ENCODE data around the gene SEC61A1. TPM values are rescaled to one million over a fixed set of nuclear protein-coding genes. Genes with fewer than 3 reads are reported as not detected.

SEC61A1 gene
- total RNA-seq, 2 donors from 2014 or later: 162 to 181 TPM

DNA sequence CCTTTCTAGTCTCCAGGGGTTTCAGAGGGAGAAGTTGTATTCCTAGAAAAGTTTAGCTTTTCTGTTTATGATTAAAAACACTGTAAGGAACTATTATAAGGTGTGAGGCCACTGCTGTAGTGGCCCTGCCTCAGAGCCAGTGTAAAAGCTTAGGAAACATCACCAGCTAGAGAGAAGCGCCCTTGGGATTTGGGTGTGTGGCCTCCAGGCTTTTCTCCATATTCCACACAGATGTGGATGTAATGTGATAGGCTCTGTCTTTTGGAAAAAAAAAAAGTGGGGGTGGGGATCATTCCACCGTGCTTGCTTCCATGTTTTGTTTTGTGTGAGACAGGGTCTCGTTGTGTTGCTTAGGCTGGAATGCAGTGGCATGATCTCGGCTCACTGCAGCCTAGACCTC, 13.9 kb downstream of the SEC61A1 start:
- peaks cover 26% of the 10 kb centered on the region for H3K36me3 Mint-ChIP-seq (ENCODE audit: low read depth)
- H3K4me3 Mint-ChIP-seq: no peak overlapping the region
- H3K4me1 Mint-ChIP-seq: peaks cover 21% of the 10 kb centered on the region
- H3K9me3 ChIP-seq (ENCODE audit: control insufficient read depth, low read length, poor library complexity, severe bottlenecking): no peaks in the 10 kb centered on the region
- no peak overlapping the region for H3K27ac Mint-ChIP-seq
- ATAC-seq (no peak), DNase-seq (no peak)
- no peaks in the 10 kb centered on the region for H3K27me3 Mint-ChIP-seq

DNA sequence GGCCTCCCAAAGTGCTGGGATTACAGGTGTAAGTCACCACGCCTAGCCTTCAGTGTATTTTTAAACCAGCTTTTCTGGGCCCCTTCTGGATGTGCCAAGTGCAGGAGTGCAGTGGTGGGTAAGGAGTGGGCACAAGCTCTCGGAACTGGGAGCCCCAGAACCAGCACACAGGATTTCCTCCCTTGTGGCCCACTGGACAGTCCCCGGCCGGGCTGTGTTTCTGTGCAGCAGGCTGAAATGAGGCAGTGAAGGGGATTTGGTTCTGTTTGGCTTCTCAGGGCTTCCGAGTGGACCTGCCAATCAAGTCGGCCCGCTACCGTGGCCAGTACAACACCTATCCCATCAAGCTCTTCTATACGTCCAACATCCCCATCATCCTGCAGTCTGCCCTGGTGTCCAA, 14.4 kb downstream of the SEC61A1 start:
- Mint-ChIP-seq H3K4me3 (no peak overlapping the region), H3K36me3 (ENCODE audit: low read depth) (peaks cover 21% of the 10 kb centered on the region), H3K27ac (peak overlapping the region; percentile 21), H3K27me3 (no peaks in the 10 kb centered on the region), H3K4me1 (peaks cover 17% of the 10 kb centered on the region)
- DNase-seq (no peak), ATAC-seq (no peak)
- H3K9me3 ChIP-seq (ENCODE audit: control insufficient read depth, low read length, poor library complexity, severe bottlenecking): no peaks in the 10 kb centered on the region

DNA sequence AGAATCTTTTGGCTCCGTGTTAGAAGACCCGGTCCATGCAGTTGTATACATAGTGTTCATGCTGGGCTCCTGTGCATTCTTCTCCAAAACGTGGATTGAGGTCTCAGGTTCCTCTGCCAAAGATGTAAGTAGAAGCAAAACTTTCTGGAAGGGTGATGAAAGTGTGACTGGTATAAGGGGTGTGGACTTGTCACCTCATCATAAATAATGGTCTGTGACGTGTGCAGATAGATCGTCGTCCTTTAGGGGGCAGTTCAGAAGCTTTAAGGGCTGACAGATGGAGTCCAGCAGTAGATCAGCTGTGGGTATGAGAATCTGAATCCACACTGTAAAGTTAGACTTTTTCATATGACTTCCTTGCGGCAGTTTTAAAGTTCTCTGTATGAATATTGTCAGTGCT, 15.3 kb downstream of the SEC61A1 start:
- H3K27ac Mint-ChIP-seq: peak overlapping the region; percentile 85
- no peak overlapping the region for H3K4me3 Mint-ChIP-seq
- no peak for ATAC-seq
- no peaks in the 10 kb centered on the region for H3K9me3 ChIP-seq (ENCODE audit: control insufficient read depth, low read length, poor library complexity, severe bottlenecking)
- no peaks in the 10 kb centered on the region for H3K27me3 Mint-ChIP-seq
- peaks cover 15% of the 10 kb centered on the region for H3K36me3 Mint-ChIP-seq (ENCODE audit: low read depth)
- DNase-seq: no peak
- H3K4me1 Mint-ChIP-seq: peaks cover 11% of the 10 kb centered on the region

DNA sequence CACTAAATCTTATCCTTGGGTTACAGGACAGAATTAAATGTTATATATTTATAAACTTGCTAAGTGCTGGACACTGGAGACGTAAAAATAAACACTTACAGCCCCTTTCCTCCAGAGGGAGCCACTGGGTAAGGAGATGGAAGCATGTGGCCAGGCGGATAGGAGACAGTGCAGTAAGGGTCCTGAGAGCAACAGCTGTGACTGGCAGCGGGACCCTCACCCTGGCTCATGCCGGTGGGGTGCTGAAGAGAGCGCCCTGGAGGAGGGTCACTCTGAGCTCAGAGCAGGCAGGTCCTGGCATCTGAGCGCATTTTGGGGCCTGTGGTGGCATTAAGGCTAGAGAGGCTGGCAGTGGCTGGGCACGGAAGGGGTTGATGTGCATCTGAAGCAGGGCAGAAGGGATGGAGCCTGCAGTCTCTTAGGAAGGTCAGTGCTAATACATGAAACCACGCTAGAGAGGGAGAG, 16.0 kb downstream of the SEC61A1 start:
- DNase-seq: no peak
- no peaks in the 10 kb centered on the region for H3K27me3 Mint-ChIP-seq
- H3K36me3 Mint-ChIP-seq (ENCODE audit: low read depth): peaks cover 14% of the 10 kb centered on the region
- no peak overlapping the region for H3K4me3 Mint-ChIP-seq
- no peaks in the 10 kb centered on the region for H3K9me3 ChIP-seq (ENCODE audit: control insufficient read depth, low read length, poor library complexity, severe bottlenecking)
- H3K4me1 Mint-ChIP-seq: peaks cover 11% of the 10 kb centered on the region
- H3K27ac Mint-ChIP-seq: peak overlapping the region; percentile 85
- peak; percentile 66 for ATAC-seq

DNA sequence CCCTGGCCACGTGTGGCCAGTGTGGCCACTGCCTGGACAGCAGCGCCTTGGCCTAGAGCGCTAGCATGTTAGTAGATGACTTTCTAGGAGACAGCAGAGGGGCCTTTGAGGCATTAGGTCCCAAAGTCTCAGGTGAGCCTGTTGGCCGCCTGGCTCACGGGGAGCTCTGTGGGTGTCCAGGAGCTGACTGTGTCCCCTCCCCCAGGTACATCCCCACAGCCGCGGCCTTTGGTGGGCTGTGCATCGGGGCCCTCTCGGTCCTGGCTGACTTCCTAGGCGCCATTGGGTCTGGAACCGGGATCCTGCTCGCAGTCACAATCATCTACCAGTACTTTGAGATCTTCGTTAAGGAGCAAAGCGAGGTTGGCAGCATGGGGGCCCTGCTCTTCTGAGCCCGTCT, 17.0 kb downstream of the SEC61A1 start:
- Mint-ChIP-seq H3K27me3 (no peaks in the 10 kb centered on the region), H3K36me3 (ENCODE audit: low read depth) (peaks cover 12% of the 10 kb centered on the region), H3K4me3 (no peak overlapping the region), H3K4me1 (peaks cover 8% of the 10 kb centered on the region), H3K27ac (no peak overlapping the region)
- DNase-seq (no peak), ATAC-seq (no peak)
- H3K9me3 ChIP-seq (ENCODE audit: control insufficient read depth, low read length, poor library complexity, severe bottlenecking): no peaks in the 10 kb centered on the region

DNA sequence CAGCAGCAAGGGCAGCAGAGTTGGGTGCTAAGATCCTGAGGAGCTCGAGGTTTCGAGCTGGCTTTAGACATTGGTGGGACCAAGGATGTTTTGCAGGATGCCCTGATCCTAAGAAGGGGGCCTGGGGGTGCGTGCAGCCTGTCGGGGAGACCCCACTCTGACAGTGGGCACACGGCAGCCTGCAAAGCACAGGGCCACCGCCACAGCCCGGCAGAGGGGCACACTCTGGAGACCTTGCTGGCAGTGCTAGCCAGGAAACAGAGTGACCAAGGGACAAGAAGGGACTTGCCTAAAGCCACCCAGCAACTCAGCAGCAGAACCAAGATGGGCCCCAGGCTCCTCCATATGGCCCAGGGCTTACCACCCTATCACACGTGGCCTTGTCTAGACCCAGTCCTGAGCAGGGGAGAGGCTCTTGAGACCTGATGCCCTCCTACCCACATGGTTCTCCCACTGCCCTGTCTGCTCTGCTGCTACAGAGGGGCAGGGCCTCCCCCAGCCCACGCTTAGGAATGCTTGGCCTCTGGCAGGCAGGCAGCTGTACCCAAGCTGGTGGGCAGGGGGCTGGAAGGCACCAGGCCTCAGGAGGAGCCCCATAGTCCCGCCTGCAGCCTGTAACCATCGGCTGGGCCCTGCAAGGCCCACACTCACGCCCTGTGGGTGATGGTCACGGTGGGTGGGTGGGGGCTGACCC, 18.8 kb downstream of the SEC61A1 start:
- Mint-ChIP-seq H3K27me3 (no peaks in the 10 kb centered on the region), H3K36me3 (ENCODE audit: low read depth) (peaks cover 10% of the 10 kb centered on the region), H3K4me1 (peaks cover 12% of the 10 kb centered on the region), H3K4me3 (no peak overlapping the region), H3K27ac (peak overlapping the region; percentile 61)
- no peaks in the 10 kb centered on the region for H3K9me3 ChIP-seq (ENCODE audit: control insufficient read depth, low read length, poor library complexity, severe bottlenecking)
- DNase-seq (no peak), ATAC-seq (no peak)

DNA sequence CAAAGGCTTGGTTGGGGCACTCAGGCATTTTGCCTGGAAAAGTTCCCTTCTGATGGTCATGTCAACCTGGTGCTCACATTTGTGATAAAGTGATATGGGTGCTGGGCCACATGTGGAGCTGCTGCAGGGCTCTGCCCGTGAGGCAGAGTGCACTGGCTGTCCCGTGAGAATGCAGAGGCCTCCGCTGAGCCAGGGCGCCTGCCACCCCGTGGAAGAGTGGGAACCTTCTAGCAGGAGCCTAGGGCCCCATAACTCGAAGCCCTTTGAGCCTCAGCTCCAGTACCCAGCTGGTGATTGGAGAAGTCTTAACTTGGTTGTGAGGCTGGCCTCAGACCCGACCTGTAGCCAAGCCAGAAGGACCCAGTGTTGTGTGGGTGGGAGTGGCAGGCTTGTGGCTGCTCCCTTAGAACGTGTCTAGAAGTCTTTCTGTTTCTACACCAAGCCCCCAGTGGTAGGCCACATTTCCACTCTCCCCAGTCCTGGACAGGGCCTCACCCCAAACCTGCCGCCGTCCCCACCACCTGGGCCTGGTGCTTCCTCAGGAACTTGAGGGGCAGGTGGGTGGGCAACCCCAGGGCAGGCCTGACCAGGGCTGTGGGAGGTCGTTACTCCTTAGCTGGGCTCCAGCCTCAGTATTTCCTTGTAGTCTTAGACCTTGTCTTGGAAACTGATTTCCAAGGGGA, 19.7 kb downstream of the SEC61A1 start:
- H3K27ac Mint-ChIP-seq: peak overlapping the region; percentile 61
- no peaks in the 10 kb centered on the region for H3K27me3 Mint-ChIP-seq
- H3K9me3 ChIP-seq (ENCODE audit: control insufficient read depth, low read length, poor library complexity, severe bottlenecking): no peaks in the 10 kb centered on the region
- H3K36me3 Mint-ChIP-seq (ENCODE audit: low read depth): peaks cover 10% of the 10 kb centered on the region
- no peak for ATAC-seq
- DNase-seq: no peak
- peaks cover 13% of the 10 kb centered on the region for H3K4me1 Mint-ChIP-seq
- no peak overlapping the region for H3K4me3 Mint-ChIP-seq

DNA sequence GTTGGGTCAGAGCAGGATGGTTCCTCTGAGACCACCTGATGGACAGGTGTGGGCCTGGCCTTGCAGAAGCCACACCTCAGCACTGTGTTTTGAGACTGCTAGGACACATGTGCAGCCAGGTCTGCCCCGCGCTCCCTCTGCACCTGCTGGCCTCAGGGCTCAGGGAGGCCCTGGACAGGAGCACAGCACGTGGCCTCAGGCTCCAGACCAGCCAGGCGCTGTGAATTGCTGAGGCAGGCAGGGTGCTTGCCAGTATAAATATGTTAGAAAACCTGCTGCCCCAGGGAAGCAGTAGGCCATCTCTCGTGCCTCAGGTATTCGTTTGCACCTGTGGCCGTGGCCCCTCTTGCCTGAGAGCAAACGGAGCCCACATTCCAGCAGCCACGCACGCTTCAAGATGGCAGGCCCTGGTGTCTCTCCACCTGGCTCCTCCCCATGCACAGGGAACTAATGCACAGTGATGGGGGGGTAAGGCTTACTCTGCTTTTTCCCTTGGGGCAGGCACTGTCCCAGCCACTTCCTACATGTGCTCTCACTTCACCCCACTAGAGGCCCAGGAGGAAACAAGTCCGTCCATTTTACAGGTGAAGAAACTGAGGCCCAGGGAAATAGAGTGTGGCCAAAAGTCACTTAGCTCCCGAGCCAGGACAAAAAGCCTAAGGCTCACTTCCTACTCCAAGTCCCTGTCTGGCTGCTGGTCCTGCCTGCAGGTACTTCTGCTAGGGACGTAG, 20.4 kb downstream of the SEC61A1 start:
- Mint-ChIP-seq H3K27ac (peak overlapping the region; percentile 61), H3K27me3 (no peaks in the 10 kb centered on the region)

DNA sequence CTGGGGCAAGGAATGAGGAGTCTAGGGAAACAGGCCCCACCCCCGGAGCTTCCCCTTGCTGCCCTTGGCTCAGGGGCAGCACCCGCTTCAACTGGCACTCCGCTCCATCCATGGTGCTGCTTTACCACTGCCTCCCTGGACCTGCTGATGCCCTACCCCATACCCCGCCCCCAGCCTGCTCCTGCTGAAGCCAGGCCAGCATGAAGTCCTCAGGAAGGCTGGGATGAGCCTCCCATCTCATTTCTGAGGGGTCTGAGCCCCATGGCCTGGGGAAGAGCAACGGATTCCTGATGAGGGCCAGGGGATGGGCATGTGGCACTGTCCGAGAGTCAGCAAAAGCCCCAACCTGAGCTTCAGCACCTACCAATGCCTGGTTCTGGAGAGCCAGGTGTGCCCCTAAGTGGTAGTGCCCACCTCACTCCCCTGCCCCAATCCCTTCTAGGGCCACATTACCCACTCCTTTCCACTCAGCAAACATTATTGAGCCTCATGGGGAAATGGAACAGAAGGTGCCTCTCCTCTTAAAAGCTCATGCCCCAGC, 21.0 kb downstream of the SEC61A1 start:
- peaks cover 4% of the 10 kb centered on the region for H3K36me3 Mint-ChIP-seq (ENCODE audit: low read depth)
- H3K4me1 Mint-ChIP-seq: peaks cover 11% of the 10 kb centered on the region
- H3K27ac Mint-ChIP-seq: no peak overlapping the region
- H3K27me3 Mint-ChIP-seq: no peaks in the 10 kb centered on the region
- ATAC-seq (no peak), DNase-seq (no peak)
- H3K4me3 Mint-ChIP-seq: no peak overlapping the region
- no peaks in the 10 kb centered on the region for H3K9me3 ChIP-seq (ENCODE audit: control insufficient read depth, low read length, poor library complexity, severe bottlenecking)

More for the DNA sequence above, 20.4 kb downstream of the SEC61A1 start:
- ATAC-seq (no peak), DNase-seq (no peak)
- H3K4me3 Mint-ChIP-seq: no peak overlapping the region
- H3K36me3 Mint-ChIP-seq (ENCODE audit: low read depth): peaks cover 6% of the 10 kb centered on the region
- H3K4me1 Mint-ChIP-seq: peaks cover 13% of the 10 kb centered on the region
- no peaks in the 10 kb centered on the region for H3K9me3 ChIP-seq (ENCODE audit: control insufficient read depth, low read length, poor library complexity, severe bottlenecking)

DNA sequence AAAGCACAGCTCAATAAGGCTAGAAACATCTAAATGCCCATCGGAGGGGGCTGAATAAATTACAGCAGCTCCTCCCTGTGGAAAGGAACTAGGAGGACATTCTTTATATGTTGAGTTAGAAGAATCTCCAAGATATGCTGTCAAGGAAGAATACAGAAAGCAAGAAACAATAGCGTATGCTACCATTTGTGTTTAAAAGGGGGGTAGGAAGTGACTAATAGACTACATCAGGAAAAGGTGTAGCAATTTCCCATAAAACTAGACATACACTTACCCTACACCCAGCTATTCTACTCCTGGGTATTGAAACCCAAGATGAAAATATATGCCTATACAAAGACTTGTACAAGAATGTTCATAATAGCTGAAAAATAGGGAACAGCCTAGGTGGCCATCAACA, 21.6 kb downstream of the SEC61A1 start:
- H3K27ac Mint-ChIP-seq: no peak overlapping the region
- no peaks in the 10 kb centered on the region for H3K27me3 Mint-ChIP-seq
- H3K4me3 Mint-ChIP-seq: no peak overlapping the region

DNA sequence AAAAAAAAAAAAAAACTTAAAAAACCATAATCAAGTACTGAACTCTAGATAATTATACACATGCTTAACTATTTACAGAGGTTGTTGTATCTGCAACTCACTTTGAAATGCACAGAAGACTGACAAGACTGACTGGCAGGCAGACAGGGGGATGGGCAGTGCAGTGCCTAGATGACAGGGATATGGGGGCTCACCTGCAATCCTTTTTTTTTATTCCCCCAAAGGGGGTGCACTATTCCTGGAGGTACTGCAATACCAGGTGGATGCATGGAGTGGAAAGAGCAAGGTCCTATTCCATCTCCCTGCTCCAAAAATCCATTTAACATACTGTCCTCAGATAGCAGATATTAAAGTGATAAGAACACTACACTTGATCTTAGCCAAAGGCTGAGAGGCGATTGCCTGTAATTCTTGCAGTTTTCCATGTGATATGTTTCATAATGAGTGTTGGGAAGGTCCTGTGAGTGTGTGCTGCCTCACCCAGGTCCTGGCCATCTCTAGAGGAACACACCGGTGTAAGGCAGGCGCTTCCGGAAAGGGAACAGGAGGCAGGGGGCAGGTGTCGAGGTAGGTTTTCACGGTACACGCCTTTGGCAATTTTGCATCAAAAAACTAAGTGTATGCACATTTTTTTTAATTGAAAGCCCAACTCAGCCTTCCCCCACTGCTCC, 22.7 kb downstream of the SEC61A1 start:
- Mint-ChIP-seq H3K36me3 (ENCODE audit: low read depth) (no peaks in the 10 kb centered on the region), H3K4me1 (peaks cover 9% of the 10 kb centered on the region), H3K27me3 (no peaks in the 10 kb centered on the region), H3K4me3 (peak overlapping the region; percentile 50), H3K27ac (no peak overlapping the region)
- ATAC-seq (no peak), DNase-seq (no peak)
- H3K9me3 ChIP-seq (ENCODE audit: control insufficient read depth, low read length, poor library complexity, severe bottlenecking): no peaks in the 10 kb centered on the region

More for the DNA sequence above, 21.6 kb downstream of the SEC61A1 start:
- Mint-ChIP-seq H3K36me3 (ENCODE audit: low read depth) (no peaks in the 10 kb centered on the region), H3K4me1 (peaks cover 9% of the 10 kb centered on the region)
- no peaks in the 10 kb centered on the region for H3K9me3 ChIP-seq (ENCODE audit: control insufficient read depth, low read length, poor library complexity, severe bottlenecking)
- ATAC-seq (no peak), DNase-seq (no peak)

DNA sequence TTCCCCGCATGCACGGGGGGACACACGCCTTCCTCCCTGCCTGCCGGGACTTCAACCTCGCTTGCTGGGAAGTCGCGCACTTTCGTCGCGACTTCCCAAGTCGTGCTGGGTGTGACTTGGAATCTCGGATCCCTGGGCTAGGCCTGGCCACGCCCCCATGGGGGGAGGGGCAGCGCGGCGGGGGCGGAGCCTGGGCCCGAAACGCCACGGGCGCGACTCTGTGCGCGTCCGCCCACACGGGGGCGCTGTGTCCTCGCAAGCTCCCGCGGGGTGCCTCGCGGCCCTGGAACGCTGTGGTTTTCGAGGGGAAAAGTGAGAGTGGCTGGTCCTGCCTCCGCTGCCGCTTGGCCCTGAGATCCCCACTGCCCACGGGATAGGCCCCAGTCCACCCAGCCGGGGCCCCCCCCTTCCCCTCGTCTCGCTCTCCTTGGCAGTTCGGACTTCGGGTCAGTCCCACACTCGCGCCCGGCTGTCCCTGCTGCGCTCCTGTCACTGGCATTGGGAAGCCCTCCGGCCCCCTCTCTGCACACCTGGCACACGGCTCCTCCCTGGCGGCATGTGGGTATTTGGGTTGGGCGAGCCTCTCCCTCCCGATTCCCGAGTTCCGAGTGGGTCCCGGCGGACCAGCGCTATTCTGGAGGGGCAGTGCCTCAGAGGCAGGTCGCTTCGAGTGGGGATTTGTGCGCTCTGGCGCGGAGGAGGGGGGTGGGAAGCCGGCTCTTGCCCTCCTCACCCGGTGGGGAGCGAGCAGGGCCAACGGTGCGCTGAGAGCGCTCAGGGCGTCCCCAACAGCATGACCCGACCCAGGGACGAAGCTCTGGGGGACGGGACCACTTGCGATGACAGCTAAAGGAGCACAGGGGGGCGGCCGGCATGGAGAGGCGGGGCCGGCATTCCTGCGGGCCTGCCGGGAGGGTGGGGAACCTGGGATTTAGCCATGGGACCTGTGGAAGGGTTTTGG, 23.6 kb downstream of the SEC61A1 start:
- H3K9me3 ChIP-seq (ENCODE audit: control insufficient read depth, low read length, poor library complexity, severe bottlenecking): no peaks in the 10 kb centered on the region
- H3K27me3 Mint-ChIP-seq: no peaks in the 10 kb centered on the region
- ATAC-seq (peak; percentile 90), DNase-seq (peak; percentile 78 to 87 (median 86))
- peak overlapping the region; percentile 83 for H3K4me3 Mint-ChIP-seq
- peaks cover 9% of the 10 kb centered on the region for H3K4me1 Mint-ChIP-seq
- H3K36me3 Mint-ChIP-seq (ENCODE audit: low read depth): no peaks in the 10 kb centered on the region
- no peak overlapping the region for H3K27ac Mint-ChIP-seq
